Measurements from ENCODE around the gene MN1. TPM values are rescaled to one million over a fixed set of nuclear protein-coding genes. Genes with fewer than 3 reads are reported as not detected.

The MN1 gene
- total and polyA plus RNA-seq, 2 of the 4 experiments (the other 2 are of a cell fraction): 0.36 to 1.3 TPM

DNA sequence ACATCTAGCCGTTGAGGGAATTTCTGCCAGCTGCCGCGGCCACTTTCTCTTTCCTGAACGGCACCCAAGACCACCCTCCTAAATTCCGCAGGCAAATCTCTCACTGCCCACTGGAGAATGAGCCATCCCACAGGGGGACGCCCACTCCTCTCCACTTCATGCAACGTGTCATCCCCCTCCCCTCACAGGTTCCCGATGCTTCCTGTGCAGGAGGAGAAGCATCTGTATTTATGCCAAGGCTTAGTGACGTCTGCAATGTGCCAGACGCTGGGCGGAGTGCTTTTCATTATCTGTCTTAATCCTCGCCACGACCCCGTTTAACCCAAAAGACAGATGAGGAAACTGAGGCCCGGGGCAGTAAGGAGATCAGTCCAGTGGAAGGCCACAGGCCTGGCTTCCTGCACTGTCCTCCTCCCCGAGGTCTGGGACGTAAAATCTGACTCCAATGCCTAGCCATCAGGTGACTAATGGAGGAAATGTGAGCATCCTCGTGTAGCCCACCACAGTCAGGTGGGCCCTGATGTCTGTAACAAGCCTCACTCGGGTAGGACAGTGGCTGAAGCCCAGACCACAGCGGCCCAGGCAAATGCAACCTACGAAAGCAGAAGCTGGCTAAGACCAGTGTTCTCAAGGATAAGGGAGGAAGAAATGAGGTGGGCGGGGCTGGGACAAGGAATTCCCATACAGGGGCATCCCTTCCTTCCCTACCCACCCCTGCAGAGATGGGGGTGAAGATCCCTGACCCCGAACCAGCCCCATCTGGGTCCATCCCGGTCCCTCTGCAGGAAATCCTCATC lies 23.1 kb downstream of the MN1 start:
- Histone ChIP-seq H3K56ac (ENCODE audit: extremely low read depth, insufficient read depth, low read length) (no peak overlapping the region), H3K23ac (ENCODE audit: low read depth, low read length) (no peak overlapping the region), H2BK20ac (ENCODE audit: low read depth, low read length) (no peak overlapping the region), H4K20me1 (ENCODE audit: insufficient read depth, low read length) (no peaks in the 10 kb centered on the region; the same call in 1 of the 2 replicates), H2AFZ (replicated peaks; ENCODE audit: low read length, poor library complexity) (peak overlapping the region; percentile 3), H4K8ac (ENCODE audit: low read depth in 2 of 2, low read length in 2 of 2) (no peak overlapping the region), H3K4me3 (ENCODE audit: insufficient read depth, low read depth, low read length) (no peak overlapping the region), H2AK9ac (replicated peaks; ENCODE audit: low read depth, low read length, poor library complexity) (peak overlapping the region; percentile 10), H3K27me3 (ENCODE audit: control insufficient read depth, insufficient read depth, low read length) (no peaks in the 10 kb centered on the region), H2BK120ac (ENCODE audit: low read depth, low read length) (no peak overlapping the region), H3K36me3 (ENCODE audit: control insufficient read depth, insufficient read depth, low read length) (peaks cover 4% of the 10 kb centered on the region; the same call in 1 of the 2 replicates), H3K79me1 (ENCODE audit: low read depth in 1 of 2, low read length in 2 of 2) (no peaks in the 10 kb centered on the region; a peak in 2 of 4 replicates), H3K4me2 (ENCODE audit: low read depth, low read length) (no peak overlapping the region), H3K14ac (replicated peaks; ENCODE audit: low read depth, low read length) (no peak overlapping the region), H3K9me1 (ENCODE audit: insufficient read depth, low read length) (no peaks in the 10 kb centered on the region), H3K27ac (ENCODE audit: insufficient read depth, low read length) (no peak overlapping the region), H3K9ac (ENCODE audit: low read depth, low read length) (no peak overlapping the region), H3K9me3 (ENCODE audit: control insufficient read depth, insufficient read depth, low read length) (no peaks in the 10 kb centered on the region; the same call in 1 of the 2 replicates), H3K4me1 (ENCODE audit: control insufficient read depth, insufficient read depth, low read length) (no peaks in the 10 kb centered on the region; the same call in 1 of the 2 replicates), H4K5ac (ENCODE audit: low read depth, low read length) (no peak overlapping the region), H2BK15ac (ENCODE audit: low read depth, low read length) (no peak overlapping the region), H3K4ac (ENCODE audit: low read depth, low read length) (no peak overlapping the region), H2BK5ac (ENCODE audit: low read depth, low read length, poor library complexity, severe bottlenecking) (no peak overlapping the region), H3K18ac (ENCODE audit: low read depth, low read length) (no peak overlapping the region), H2AK5ac (ENCODE audit: low read depth, low read length) (no peak overlapping the region), H4K91ac (ENCODE audit: insufficient read depth, low read depth, low read length) (no peak overlapping the region)
- no TSS peak for BruUV-seq (replicated peaks)
- CTCF ChIA-PET: no interaction called here
- no peak for TF ChIP-seq MAFK (IDR thresholded peaks at IDR 0.05; ENCODE audit: low read depth, low read length)
- DNase-seq (no peak), ATAC-seq (ENCODE audit: low read depth) (no peak)
- in situ Hi-C loops (cut with MboI; ENCODE audit: low sequenced_read_pairs): no loop called here
- POLR2A ChIA-PET (ENCODE audit: unreplicated experiment): no interaction called here
- intact Hi-C loops (cut with micrococcal nuclease): no loop called here
- dilution Hi-C loops (cut with HindIII; ENCODE audit: low sequenced_read_pairs, unreplicated experiment): no loop called here
- WGBS, 2 experiments (ENCODE audit: extremely low coverage in 2 of 2, insufficient read length in 1 of 2): 62% methylated on average over 11 of the region's 24 CpGs; no CpG with 5 or more reads in 1 of the 2 experiments
